ENCODE data around the gene TRPM2.

GRCh38 chr21:44490816-44491215 lies 137.4 kb downstream of the TRPM2 start:
- TF ChIP-seq POLR2A (IDR thresholded peaks at IDR 0.05) (no peak), CTCF (IDR thresholded peaks at IDR 0.05) (no peak)
